ENCODE measurements around the gene SPEM3.
A peak's percentile ranks its signal among the peaks of the same experiment; 100 is the strongest.

SPEM3 gene

GRCh38 chr17:7403043-7403726 is 25.5 kb upstream of the SPEM3 start:
- peak overlapping the region; percentile 72 for H3K4me3 ChIP-seq (ENCODE audit: low read depth, low read length)
- no peak for TF ChIP-seq CTCF (IDR thresholded peaks at IDR 0.05; ENCODE audit: low read depth, low read length, missing control alignments)
- no peak for DNase-seq (ENCODE audit: low read depth)
- in situ Hi-C loops (cut with HindIII; ENCODE audit: low sequenced_read_pairs): no loop called here

GRCh38 chr17:7403727-7403976 is 25.0 kb upstream of the SPEM3 start:
- no peak for TF ChIP-seq CTCF (IDR thresholded peaks at IDR 0.05; ENCODE audit: low read depth, low read length, missing control alignments)
- peak overlapping the region; percentile 72 for H3K4me3 ChIP-seq (ENCODE audit: low read depth, low read length)
- DNase-seq (ENCODE audit: low read depth): no peak
- in situ Hi-C loops (cut with HindIII; ENCODE audit: low sequenced_read_pairs): no loop called here

GRCh38 chr17:7403977-7404736 is 24.5 kb upstream of the SPEM3 start, which contains the start of gene TMEM256:
TMEM256 (minus strand) TSS chr17:7404097; CDS start chr17:7404084, 13 bp downstream.
- H3K4me3 ChIP-seq (ENCODE audit: low read depth, low read length): peak within 1 kb of the TSS; percentile 72
- DNase-seq (ENCODE audit: low read depth): peak; percentile 99
- in situ Hi-C loops (cut with HindIII; ENCODE audit: low sequenced_read_pairs): no loop called here
- no peak for TF ChIP-seq CTCF (IDR thresholded peaks at IDR 0.05; ENCODE audit: low read depth, low read length, missing control alignments)

GRCh38 chr17:7404737-7405349 is 23.8 kb upstream of the SPEM3 start:
- in situ Hi-C loops (cut with HindIII; ENCODE audit: low sequenced_read_pairs): no loop called here
- no peak for DNase-seq (ENCODE audit: low read depth)
- no peak for TF ChIP-seq CTCF (IDR thresholded peaks at IDR 0.05; ENCODE audit: low read depth, low read length, missing control alignments)
- H3K4me3 ChIP-seq (ENCODE audit: low read depth, low read length): peak overlapping the region; percentile 72

GRCh38 chr17:7405350-7406234 is 23.1 kb upstream of the SPEM3 start:
- peak overlapping the region; percentile 72 for H3K4me3 ChIP-seq (ENCODE audit: low read depth, low read length)
- no peak for DNase-seq (ENCODE audit: low read depth)
- no peak for TF ChIP-seq CTCF (IDR thresholded peaks at IDR 0.05; ENCODE audit: low read depth, low read length, missing control alignments)
- in situ Hi-C loops (cut with HindIII; ENCODE audit: low sequenced_read_pairs): no loop called here

- no peak for DNase-seq (ENCODE audit: low read depth)
- TF ChIP-seq CTCF (IDR thresholded peaks at IDR 0.05; ENCODE audit: low read depth, low read length, missing control alignments): no peak
- in situ Hi-C loops (cut with HindIII; ENCODE audit: low sequenced_read_pairs): no loop called here
- peak overlapping the region; percentile 72 for H3K4me3 ChIP-seq (ENCODE audit: low read depth, low read length)
Measured at GRCh38 chr17:7406235-7406825, 22.3 kb upstream of the SPEM3 start.

Data from astrocyte of the cerebellum (primary cell).